HG02885 (cell line): Measurements from ENCODE around the gene ANKRD63.

Experiments used
- ATAC-seq: cut with Tn5 transposase; IDR thresholded peaks from one replicate; pipeline ENCODE4 v1.9.1; 2021; ENCODE audit warnings: mild to moderate bottlenecking; ENCODE audit not compliant: unreplicated experiment, poor library complexity

The ANKRD63 gene

GRCh38 chr15:40264321-40265153 lies 18.3 kb downstream of the ANKRD63 start:
- ATAC-seq, result no peak

GRCh38 chr15:40263024-40263754 lies 19.7 kb downstream of the ANKRD63 start:
- no peak for ATAC-seq

GRCh38 chr15:40259021-40259420 lies 23.8 kb downstream of the ANKRD63 start:
- no peak for ATAC-seq

- no peak for ATAC-seq
Measured at GRCh38 chr15:40258544-40258943, 24.3 kb downstream of the ANKRD63 start.

GRCh38 chr15:40257656-40258450 lies 25.0 kb downstream of the ANKRD63 start:
- ATAC-seq, result no peak

GRCh38 chr15:40256638-40257235 lies 26.1 kb downstream of the ANKRD63 start:
- no peak for ATAC-seq

- no peak for ATAC-seq
Measured at GRCh38 chr15:40255033-40255432, 27.8 kb downstream of the ANKRD63 start.

- ATAC-seq, result no peak
Measured at GRCh38 chr15:40254452-40254851, 28.4 kb downstream of the ANKRD63 start.

GRCh38 chr15:40253167-40253790 lies 29.6 kb downstream of the ANKRD63 start:
- peak; percentile 36 for ATAC-seq

- ATAC-seq, result peak; percentile 61
Measured at GRCh38 chr15:40252438-40253166, 30.3 kb downstream of the ANKRD63 start.

- ATAC-seq, result peak; percentile 10
Measured at GRCh38 chr15:40252141-40252437, 30.8 kb downstream of the ANKRD63 start.

- no peak for ATAC-seq
Measured at GRCh38 chr15:40251486-40252140, 31.3 kb downstream of the ANKRD63 start.

- ATAC-seq, result no peak
Measured at GRCh38 chr15:40250771-40251483, 31.9 kb downstream of the ANKRD63 start.

GRCh38 chr15:40250304-40250656 lies 32.6 kb downstream of the ANKRD63 start:
- ATAC-seq, result no peak

GRCh38 chr15:40249477-40250303 lies 33.2 kb downstream of the ANKRD63 start:
- no peak for ATAC-seq

GRCh38 chr15:40248006-40248783 lies 34.7 kb downstream of the ANKRD63 start:
- no peak for ATAC-seq

- ATAC-seq, result no peak
Measured at GRCh38 chr15:40247406-40247971, 35.4 kb downstream of the ANKRD63 start.
